CD4-positive, alpha-beta T cell treated with Interferon alpha-2 for 1 hour (primary cell): ENCODE measurements around the gene STOX2.
A peak's percentile ranks its signal among the peaks of the same experiment; 100 is the strongest.
"Not testable (repeated sequence)": the region's sequence is repeated elsewhere in the genome, so short reads cannot be mapped to it uniquely, and the experiment has no call there.

Experiments used
- DNase-seq, 2 donors: peaks; one replicate each; pipeline ENCODE4 v3.0.0-alpha.2; 2020 to 2022

STOX2 gene

GRCh38 chr4:183940864-183941263 is 35.8 kb downstream of the STOX2 start:
- DNase-seq: no peak

GRCh38 chr4:183941964-183942363 is 36.9 kb downstream of the STOX2 start:
- DNase-seq: no peak

- DNase-seq: no peak
Measured at GRCh38 chr4:183945741-183946140, 40.6 kb downstream of the STOX2 start.

- no peak for DNase-seq
Measured at GRCh38 chr4:183950536-183950935, 45.4 kb downstream of the STOX2 start.

GRCh38 chr4:183952652-183953051 is 47.5 kb downstream of the STOX2 start:
- not testable (repeated sequence) for DNase-seq

DNA sequence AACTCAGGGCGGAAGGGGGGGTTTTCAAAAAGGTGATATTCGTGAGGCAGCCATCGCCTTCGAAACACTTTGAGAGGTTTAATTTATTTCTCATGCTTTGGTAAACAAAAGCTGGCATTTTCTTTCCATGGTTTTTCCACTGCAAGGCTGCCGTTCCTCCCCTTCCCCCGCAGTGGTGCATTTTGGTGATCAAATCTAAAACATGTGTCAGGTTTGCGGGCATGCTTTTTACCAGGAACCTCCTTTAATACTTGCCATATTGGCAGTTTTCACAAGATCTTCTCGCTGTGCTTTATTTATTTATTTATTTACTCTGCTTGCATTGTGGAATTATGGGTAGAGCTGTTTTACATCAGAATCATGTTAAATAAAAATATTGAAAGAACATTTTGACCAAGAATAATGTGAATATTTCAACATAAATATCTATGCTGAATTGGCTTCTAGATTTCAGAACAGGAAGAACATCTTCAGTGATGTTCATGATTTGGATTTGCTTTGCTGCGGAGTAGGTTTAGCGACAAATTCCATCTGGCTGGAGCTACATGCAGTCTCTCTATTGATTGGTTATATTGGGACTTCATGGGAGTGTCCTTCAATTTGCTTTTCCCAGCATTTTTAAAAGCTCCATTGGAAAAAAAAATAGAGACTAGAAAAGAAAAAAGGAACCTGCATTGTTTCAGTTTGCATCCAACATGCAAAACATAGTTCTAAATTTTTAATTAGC is 54.4 kb downstream of the STOX2 start:
- DNase-seq: no peak

DNA sequence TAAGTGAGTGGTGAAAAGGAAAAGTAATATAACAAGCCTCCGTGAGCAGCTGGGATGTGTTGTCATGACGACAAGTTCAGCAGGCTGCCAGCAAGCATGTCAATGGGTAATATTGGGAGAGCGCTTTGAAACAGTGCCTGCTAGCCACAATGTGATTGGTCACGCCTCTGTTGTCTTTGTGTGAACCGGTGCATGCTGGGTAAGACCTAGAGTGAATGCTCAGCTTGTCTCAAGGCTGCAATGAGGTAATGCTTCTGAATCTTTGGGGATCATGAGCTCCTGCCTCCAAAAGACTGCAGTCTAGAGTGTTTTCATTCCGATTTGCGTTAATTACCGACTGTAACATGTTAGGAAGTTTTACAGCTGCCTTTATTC is 54.9 kb downstream of the STOX2 start:
- DNase-seq: no peak

- no peak for DNase-seq
Measured at GRCh38 chr4:183960962-183961541, 55.9 kb downstream of the STOX2 start.

GRCh38 chr4:183961795-183962194 is 56.7 kb downstream of the STOX2 start:
- DNase-seq: no peak

DNA sequence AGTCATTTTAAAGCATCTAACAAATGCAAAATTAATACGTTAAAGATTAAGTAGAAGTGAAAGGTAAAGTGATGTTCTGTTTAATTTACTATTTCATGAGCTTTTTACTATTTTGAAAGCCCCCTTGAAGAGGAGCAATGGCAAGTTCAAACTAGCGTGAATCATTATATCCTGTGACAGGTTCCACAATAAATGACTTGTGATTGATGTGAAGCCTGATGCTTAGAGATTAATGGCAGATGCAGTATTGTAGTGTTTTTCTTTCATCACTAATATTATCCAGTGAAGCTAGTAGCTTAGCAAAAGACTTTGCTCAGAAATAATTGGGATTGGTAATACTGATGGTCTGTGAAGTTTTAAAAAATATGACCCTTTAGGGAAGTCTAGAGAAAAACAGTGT is 57.3 kb downstream of the STOX2 start:
- DNase-seq: no peak

DNA sequence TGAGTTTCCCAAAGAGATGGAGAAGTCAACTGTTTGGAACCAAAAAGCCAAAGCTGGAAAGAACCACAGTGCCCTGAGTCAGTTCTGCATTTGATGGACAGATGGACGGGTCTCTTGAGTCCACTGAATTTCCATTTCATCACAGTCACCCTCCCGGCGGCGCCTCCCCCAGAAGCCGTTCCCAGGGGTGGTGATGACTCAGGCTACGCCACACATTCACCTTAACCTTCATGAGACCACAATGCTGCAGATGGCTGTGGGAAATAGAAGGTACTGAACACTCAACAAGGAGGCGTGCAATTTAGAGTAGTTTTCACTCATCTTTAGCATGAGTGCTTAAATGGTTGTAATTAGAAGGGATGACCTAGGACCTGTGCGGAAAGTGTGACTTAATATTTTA is 61.3 kb downstream of the STOX2 start:
- no peak for DNase-seq

DNA sequence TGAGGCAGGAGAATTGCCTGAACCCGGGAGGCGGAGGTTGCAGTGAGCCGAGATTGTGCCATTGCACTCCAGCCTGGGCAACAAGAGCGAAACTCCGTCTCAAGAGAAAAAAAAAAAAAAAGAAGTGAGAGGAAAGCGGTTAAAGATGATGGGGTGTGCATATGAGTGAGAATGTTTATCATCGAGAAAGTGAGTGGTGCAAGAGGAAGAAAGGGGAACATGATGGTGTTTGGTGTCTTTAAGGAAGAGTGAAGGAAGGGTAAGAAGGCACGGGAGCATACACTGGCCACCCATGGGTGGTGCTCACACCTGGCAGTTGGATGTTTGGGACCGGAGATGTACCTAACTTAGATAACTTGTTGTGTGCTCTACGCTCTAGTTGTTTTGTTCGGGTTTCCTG is 62.2 kb downstream of the STOX2 start:
- DNase-seq: no peak

- DNase-seq: no peak
Measured at GRCh38 chr4:183968502-183968901, 63.4 kb downstream of the STOX2 start.

DNA sequence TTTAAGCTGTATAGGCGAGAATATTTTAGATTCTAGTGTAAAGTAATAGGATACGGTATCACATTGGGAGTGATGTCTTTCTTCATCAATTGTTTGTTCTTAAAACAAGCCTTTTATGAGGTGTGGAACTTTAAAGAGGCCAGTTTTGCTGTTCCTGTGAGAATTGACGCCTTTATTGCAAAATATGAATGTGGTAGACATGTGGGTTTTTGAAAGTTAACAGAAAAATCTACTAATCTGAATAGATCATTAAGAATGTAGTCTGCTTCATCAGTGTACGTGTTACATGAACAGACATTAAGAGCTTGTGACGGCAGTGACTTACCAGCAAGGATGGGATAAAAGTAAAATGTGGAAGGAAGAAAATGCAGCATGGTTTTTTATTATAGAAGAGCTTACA is 63.8 kb downstream of the STOX2 start:
- no peak for DNase-seq

DNA sequence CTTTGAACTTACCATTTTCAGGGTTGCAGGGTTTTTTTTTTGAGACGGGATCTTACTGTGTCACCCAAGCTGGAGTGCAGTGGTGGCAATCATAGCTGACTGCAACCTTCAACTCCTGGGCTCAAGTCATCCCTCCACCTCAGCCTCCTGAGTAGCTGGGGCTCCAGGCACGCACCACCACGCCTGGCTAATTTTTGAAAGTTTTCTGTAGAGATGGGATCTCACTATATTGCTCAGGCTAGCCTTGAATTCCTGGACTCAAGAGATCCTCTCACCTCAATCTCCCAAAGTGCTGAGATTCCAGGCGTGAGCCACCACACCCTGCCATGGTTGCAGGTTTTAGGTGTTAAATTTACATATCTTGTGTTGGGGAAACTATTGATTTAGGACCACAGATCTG is 64.5 kb downstream of the STOX2 start:
- DNase-seq: no peak

GRCh38 chr4:183971929-183972490 is 66.9 kb downstream of the STOX2 start:
- DNase-seq: no peak

DNA sequence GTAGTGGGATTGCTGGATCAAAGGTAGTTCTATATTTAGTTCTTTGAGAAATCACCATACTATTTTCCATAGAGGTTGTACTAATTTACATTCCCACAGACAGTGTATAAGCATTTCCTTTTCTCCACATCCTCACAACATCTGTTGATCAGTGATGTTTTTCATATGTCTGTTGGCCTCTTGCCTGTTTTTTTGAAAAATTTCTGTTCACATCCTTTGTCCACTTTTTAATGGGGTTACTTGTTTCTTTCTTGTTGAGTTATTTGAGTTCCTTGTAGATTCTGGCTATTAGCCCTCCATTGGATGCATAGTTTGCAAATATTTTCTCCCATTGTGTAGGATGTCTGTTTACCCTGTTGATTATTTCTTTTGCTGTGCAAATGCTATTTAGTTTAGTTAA is 72.6 kb downstream of the STOX2 start:
- no peak for DNase-seq

DNA sequence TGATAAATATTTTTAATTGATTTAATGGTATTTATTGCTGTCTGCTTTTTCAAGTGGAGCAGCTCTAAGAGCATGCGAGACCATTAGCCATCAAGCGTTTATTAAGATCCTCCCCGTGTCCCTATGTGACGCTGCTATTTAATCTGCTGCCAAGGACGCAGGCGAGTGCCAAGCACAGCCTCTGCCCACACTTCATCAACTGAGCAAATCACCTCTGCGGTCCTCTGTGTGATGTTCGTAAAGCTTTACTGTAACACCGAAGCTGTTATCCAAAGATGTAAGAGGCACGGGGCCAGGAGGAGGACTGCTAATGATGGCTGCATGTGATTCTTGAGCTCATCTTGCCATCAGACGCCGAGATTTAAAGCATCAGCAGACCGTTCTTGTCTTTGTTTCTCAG is 79.5 kb downstream of the STOX2 start:
- DNase-seq: no peak

GRCh38 chr4:183985786-183986185 is 80.7 kb downstream of the STOX2 start:
- DNase-seq: no peak

GRCh38 chr4:183986291-183986970 is 81.3 kb downstream of the STOX2 start:
- DNase-seq: no peak

GRCh38 chr4:183986971-183987946 is 82.2 kb downstream of the STOX2 start:
- no peak for DNase-seq

GRCh38 chr4:183987987-183988392 is 82.9 kb downstream of the STOX2 start:
- peak in 1 of 2 donors; percentile 36 for DNase-seq

GRCh38 chr4:183988874-183989273 is 83.8 kb downstream of the STOX2 start:
- DNase-seq: no peak
